ENCODE measurements around the gene ADI1. TPM values are rescaled to one million over a fixed set of nuclear protein-coding genes. Genes with fewer than 3 reads are reported as not detected.

Gene ADI1
- total and polyA plus RNA-seq, 10 of the 15 experiments (the other 5 are each of a cell fraction or from before 2014, with no cell fraction given) = 4.4 to 78.7 (median 17.2) TPM

DNA sequence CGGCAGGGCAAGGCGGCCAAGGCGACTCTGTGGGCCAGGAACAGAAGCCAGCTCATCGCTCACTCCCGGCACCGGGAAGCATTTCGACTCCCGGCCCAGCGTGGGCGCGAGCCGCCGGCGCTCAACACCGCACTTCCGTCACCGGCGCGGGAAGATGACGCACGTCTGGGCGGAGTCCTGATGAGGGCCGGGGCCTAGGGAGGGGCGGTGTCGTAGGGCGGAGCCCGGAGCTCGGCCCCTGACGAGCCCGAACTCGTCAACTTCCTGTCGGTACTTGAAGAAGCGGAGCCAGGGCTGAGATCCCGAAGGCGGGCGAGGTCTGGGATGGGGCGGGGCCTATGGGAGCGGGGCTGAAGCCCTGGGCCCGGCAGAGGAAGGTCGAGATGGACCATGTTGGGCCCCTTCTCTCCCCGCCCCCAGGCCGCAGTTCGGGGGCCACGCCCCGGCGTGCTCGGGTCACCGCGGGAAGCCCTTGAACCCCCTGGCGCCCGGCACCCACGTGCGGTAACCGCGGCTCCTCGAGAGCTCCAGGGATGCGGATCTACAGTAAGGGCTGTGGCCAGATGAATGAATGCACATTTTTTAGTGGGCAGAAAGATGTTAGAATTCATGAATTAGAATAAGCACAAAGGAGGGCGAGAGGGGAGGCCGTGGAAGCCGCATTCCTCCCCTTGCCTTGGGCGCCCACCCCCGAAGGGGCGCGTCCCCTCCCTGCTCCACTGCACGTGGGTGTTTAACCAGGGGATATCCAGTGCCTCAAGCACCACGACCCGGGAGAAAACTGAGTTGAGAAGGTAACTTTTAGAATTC, 39.1 kb upstream of the ADI1 start, which contains the start of gene RNASEH1 (continued):
- TF ChIP-seq, protein P1, sequence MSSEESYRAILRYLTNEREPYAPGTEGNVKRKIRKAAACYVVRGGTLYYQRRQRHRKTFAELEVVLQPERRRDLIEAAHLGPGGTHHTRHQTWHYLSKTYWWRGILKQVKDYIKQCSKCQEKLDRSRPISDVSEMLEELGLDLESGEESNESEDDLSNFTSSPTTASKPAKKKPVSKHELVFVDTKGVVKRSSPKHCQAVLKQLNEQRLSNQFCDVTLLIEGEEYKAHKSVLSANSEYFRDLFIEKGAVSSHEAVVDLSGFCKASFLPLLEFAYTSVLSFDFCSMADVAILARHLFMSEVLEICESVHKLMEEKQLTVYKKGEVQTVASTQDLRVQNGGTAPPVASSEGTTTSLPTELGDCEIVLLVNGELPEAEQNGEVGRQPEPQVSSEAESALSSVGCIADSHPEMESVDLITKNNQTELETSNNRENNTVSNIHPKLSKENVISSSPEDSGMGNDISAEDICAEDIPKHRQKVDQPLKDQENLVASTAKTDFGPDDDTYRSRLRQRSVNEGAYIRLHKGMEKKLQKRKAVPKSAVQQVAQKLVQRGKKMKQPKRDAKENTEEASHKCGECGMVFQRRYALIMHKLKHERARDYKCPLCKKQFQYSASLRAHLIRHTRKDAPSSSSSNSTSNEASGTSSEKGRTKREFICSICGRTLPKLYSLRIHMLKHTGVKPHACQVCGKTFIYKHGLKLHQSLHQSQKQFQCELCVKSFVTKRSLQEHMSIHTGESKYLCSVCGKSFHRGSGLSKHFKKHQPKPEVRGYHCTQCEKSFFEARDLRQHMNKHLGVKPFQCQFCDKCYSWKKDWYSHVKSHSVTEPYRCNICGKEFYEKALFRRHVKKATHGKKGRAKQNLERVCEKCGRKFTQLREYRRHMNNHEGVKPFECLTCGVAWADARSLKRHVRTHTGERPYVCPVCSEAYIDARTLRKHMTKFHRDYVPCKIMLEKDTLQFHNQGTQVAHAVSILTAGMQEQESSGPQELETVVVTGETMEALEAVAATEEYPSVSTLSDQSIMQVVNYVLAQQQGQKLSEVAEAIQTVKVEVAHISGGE (CRISPR knock-in tag; IDR thresholded peaks at IDR 0.05) = 0 out of 2 replicates have a peak, but pooled peaks have one; percentile 10
- TF ChIP-seq HDAC6 (IDR thresholded peaks at IDR 0.05; ENCODE audit: unreplicated experiment) = peak; percentile 28
- no peak for TF ChIP-seq MTA2 (IDR thresholded peaks at IDR 0.05; ENCODE audit: low read depth)
- no peak for TF ChIP-seq ZNF384 (IDR thresholded peaks at IDR 0.05; ENCODE audit: borderline replicate concordance, low read depth, low read length)
- no peak for TF ChIP-seq MTA3 (IDR thresholded peaks at IDR 0.05; ENCODE audit: borderline replicate concordance, low read length)
- peak; percentile 78; the same call in 1 of the 2 replicates for TF ChIP-seq TBL1XR1 (IDR thresholded peaks at IDR 0.05; ENCODE audit: low read depth, low read length)
- TF ChIP-seq ESRRA (IDR thresholded peaks at IDR 0.05; ENCODE audit: low read length) = no peak
- TF ChIP-seq SMC3 (IDR thresholded peaks at IDR 0.05; ENCODE audit: borderline replicate concordance, low read length) = no peak; the same call in 1 of the 2 replicates
- no peak for TF ChIP-seq BACH1 (IDR thresholded peaks at IDR 0.05; ENCODE audit: borderline replicate concordance)
- peak; percentile 55; the same call in 1 of the 2 replicates for TF ChIP-seq DPF2 (IDR thresholded peaks at IDR 0.05)
- no peak for TF ChIP-seq TARDBP (IDR thresholded peaks at IDR 0.05; ENCODE audit: borderline replicate concordance)
- TF ChIP-seq EP300 (IDR thresholded peaks at IDR 0.05; ENCODE audit: borderline replicate concordance in 1 of 2, control insufficient read depth in 1 of 2, low read depth in 2 of 2, low read length in 2 of 2) = no peak
- peak in 1 of 2 experiments; percentile 85; a peak in 3 of 4 replicates for TF ChIP-seq SRF (IDR thresholded peaks at IDR 0.05; ENCODE audit: low read depth in 2 of 2, low read length in 2 of 2)
- TF ChIP-seq, protein P2, sequence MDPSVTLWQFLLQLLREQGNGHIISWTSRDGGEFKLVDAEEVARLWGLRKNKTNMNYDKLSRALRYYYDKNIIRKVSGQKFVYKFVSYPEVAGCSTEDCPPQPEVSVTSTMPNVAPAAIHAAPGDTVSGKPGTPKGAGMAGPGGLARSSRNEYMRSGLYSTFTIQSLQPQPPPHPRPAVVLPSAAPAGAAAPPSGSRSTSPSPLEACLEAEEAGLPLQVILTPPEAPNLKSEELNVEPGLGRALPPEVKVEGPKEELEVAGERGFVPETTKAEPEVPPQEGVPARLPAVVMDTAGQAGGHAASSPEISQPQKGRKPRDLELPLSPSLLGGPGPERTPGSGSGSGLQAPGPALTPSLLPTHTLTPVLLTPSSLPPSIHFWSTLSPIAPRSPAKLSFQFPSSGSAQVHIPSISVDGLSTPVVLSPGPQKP (IDR thresholded peaks at IDR 0.05; ENCODE audit: low read depth, low read length) = peak; percentile 68
- no peak for TF ChIP-seq IRF4 (IDR thresholded peaks at IDR 0.05; ENCODE audit: low read depth, low read length)
- peak; percentile 90; the same call in 1 of the 2 replicates for TF ChIP-seq HDGF (IDR thresholded peaks at IDR 0.05)
- TF ChIP-seq CBX3 (IDR thresholded peaks at IDR 0.05; ENCODE audit: borderline replicate concordance, low read depth) = no peak
- TF ChIP-seq STAT3 (IDR thresholded peaks at IDR 0.05; ENCODE audit: low read depth, low read length) = no peak
- TF ChIP-seq, protein P3, sequence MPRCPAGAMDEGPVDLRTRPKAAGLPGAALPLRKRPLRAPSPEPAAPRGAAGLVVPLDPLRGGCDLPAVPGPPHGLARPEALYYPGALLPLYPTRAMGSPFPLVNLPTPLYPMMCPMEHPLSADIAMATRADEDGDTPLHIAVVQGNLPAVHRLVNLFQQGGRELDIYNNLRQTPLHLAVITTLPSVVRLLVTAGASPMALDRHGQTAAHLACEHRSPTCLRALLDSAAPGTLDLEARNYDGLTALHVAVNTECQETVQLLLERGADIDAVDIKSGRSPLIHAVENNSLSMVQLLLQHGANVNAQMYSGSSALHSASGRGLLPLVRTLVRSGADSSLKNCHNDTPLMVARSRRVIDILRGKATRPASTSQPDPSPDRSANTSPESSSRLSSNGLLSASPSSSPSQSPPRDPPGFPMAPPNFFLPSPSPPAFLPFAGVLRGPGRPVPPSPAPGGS (IDR thresholded peaks at IDR 0.05; ENCODE audit: borderline replicate concordance, insufficient read depth, low read depth, low read length, poor library complexity, severe bottlenecking) = no peak
- TF ChIP-seq POU2F2 (IDR thresholded peaks at IDR 0.05; ENCODE audit: borderline replicate concordance, low read depth, low read length) = no peak
- peak; percentile 32 for TF ChIP-seq SIX5 (IDR thresholded peaks at IDR 0.05; ENCODE audit: low read depth, low read length, severe bottlenecking)
- no peak for TF ChIP-seq RELA (IDR thresholded peaks at IDR 0.05; ENCODE audit: borderline replicate concordance, partially characterized antibody)
- peak; percentile 94 for TF ChIP-seq POLR2A (IDR thresholded peaks at IDR 0.05; ENCODE audit: low read depth, low read length)
- TF ChIP-seq BMI1 (IDR thresholded peaks at IDR 0.05; ENCODE audit: borderline replicate concordance) = no peak
- peak; percentile 75 for TF ChIP-seq RUNX3 (IDR thresholded peaks at IDR 0.05; ENCODE audit: low read length)
